PC-3 (cell line): Measurements from ENCODE around the gene OR6B1.
"Not testable (repeated sequence)": the region's sequence is repeated elsewhere in the genome, so short reads cannot be mapped to it uniquely, and the experiment has no call there.

Source experiments
- CTCF ChIP-seq: fragments of 300-600 bp; sonication (generic); conservative IDR thresholded peaks from 2 replicates; pipeline ENCODE4 v1.5.1; 2017; ENCODE audit warnings: antibody characterized with exemption, low read depth, mild to moderate bottlenecking, low read length
- EZH2 ChIP-seq: fragments of 300-600 bp; sonication (generic); IDR thresholded peaks from one replicate; pipeline ENCODE4 v1.6.1; 2017; ENCODE audit warnings: antibody characterized with exemption, mild to moderate bottlenecking, low read length; ENCODE audit not compliant: unreplicated experiment
- EZH2phosphoT487 ChIP-seq: fragments of 300-600 bp; sonication (generic); IDR thresholded peaks from 2 replicates; pipeline ENCODE4 v1.6.1; 2018; ENCODE audit warnings: mild to moderate bottlenecking, antibody characterized with exemption, low read length, borderline replicate concordance

- not testable (repeated sequence) for TF ChIP-seq EZH2, CTCF, EZH2phosphoT487
Observed at GRCh38 chr7:144050884-144051283, 50.8 kb downstream of the OR6B1 start.
